HG03025 (cell line): ENCODE data around the gene PBX3.

Experiments
- ATAC-seq: cut with Tn5 transposase; IDR thresholded peaks from one replicate; pipeline ENCODE4 v1.9.1; 2021; ENCODE audit warnings: mild to moderate bottlenecking, moderate library complexity; ENCODE audit not compliant: unreplicated experiment, low FRiP score

PBX3 gene

DNA sequence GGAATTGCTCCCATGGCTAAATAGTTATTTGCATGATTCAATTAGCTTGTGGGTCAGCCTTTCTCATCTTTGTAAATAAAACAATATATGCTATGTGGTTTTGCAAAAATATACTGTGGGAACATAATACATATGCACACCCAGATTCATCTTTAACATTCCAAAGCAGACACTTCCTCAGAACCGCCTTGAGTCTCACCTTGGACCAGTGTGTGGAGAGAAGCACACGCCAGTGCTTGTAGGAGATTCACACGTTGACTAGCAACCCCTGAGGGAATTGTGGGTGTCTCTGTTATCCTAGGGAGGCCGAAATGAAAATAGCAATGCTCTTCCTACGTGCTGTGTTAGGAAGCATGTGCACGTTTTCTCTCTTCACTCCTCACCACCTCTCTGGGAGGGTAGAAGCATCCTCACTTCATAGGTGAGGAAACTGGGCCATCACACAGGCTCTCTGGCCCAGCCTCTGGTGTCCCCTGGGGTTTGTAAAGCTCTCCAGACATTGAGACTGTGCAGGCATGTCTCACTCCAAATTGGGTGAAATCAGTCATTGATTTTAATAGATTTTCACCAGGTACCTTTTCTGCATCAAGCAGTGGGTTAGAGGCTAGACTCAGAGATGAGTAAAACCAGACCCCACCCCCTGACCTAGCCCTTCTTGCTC, 221.7 kb downstream of the PBX3 start:
- no peak for ATAC-seq

DNA sequence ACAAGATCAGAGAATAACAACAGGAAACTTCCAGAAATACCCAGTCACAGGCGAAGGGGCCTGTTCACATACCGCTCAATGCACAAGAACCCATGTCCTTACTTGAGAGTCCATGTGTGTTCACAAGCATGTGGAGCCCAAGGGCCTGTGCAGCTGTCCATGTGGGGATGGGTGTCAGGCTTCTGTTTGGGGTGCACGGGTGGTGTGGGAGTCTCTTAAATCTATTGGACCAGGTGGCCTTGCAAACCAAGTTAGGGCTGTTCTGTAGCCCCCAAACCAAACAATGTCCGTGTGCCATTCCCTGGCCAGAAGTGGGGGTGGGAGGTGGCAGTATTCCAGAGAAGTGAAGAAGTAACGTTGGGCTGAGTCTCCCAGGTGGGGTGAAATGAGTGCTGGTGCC, 222.3 kb downstream of the PBX3 start:
- ATAC-seq: no peak

DNA sequence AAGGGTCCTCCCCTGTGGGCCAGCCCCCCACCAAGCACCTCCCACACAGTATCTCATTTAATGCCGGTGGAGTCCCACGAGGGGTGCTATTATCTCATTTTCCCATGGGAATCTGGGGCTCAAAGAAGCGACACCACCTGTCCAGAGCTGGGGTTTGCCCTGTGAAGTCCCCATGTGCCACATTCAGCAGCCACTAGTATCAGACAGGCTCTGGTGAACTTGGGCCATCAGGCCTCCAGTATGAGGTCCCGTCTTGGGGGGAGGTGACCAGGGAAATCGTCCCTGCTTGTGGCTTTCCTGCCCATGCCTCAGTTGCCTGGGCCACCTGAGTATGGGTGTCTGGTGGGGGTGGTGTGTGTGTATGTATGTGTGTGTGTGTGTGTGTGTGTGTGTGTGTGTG, 222.7 kb downstream of the PBX3 start:
- ATAC-seq: no peak

DNA sequence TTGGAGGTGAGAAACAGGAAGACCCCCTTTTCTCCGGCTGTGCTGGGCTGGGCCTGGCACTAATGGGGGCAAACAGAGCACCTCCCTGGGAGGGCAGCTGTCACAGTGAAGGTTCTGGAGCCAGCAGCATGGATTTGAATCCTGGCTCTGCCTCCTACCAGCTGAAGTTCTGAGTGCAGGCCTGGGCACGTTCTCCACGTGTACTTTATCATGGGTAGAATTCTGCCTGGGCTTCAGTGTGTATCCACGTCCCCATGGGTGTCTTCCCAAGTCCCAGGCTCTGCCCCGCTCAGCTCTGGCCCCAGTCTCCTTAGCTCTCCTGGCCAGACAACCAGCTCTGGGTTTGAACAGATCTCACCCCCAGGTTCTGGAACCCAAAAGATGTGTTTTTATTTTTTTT, 223.2 kb downstream of the PBX3 start:
- no peak for ATAC-seq

DNA sequence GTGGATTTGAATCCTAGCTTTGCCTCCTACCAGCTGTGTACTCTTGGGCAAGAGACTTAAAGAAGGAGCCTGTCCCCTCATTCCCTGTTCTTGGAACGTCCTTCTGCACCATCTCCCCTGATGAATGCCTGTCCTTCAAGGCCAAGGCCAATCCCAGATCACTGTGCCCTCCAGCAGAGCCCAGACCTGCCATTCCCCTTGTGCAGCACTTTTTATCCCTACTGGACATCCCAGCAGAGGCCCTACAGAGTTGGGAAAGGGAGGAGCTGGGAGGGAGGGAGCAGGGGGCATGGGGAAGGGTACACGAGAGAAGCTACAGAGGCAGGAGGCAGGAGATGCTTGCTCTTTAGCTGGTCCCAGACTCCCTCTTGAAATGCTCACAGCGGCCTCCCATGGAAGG, 223.9 kb downstream of the PBX3 start:
- ATAC-seq: no peak

DNA sequence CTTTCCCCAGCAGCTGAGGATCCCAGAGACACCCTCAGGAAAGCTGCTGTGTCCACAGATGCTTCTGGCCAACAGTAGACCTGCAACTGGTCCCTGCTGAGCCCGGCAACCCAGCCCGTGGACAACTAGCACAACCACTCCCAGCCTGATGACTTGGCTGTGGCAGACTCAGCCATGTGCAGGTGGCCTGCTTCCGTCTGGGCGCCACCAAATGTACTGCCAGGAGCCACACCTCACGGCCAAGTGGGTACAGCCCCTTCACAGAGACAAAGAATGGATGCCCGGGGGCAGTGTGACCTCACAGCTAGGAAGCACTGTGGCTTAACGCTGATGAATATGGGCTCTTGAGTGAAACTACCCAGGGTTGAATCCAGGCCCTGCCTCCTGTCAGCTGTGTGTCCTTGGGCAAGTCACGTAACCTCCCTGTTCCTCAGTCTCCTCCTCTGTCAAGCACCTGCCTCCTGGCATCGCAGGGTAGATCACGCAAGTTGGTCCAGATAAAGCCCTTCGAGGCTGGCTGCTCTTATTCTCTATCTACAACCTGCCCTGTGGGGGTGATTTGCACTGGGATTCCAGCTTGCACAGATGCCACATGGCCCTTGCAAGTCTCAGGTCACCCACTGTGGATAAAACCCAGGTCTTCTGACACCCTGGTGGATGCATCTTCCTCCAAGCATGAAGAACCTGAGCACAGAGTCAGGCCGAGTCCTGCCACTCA, 225.0 kb downstream of the PBX3 start:
- ATAC-seq: no peak

DNA sequence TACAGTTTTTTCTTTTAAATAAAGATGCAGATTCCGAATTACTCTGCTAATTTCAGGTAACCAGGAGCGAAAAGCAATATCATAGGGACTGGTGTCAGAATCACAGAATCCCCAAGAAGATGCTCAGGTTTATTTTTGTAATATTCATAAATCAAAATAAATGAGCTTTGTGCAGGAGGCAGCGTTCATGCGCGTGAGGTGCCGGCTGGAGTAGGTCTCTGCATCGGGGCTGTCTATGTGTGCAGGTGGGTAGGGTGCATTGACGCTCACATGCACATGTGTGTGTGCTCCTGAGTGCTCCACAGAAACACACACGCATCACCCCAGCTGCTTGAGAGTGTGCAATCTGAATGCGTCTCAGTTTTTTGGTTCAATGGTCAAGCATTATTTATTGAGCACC, 226.4 kb downstream of the PBX3 start:
- ATAC-seq: no peak

DNA sequence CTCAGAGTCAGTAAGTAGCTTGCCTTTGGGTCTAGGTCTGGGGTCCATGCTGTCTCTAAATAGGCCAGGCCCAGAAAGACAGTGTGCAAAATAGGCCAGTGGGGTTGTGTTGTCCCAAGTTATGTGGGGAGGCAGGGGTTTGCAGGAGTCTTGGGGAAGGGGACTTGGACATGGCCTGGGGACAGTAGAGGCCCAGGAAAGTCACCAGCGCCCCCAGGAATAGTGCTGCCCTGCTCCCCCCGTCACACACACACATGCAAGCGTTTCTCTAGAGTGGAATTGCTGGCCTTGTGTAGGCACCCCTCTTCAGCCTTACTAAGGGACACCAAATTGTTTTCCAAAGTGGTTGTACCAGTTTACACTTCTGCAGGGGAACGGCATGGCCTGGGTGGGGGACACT, 227.5 kb downstream of the PBX3 start:
- ATAC-seq: no peak

DNA sequence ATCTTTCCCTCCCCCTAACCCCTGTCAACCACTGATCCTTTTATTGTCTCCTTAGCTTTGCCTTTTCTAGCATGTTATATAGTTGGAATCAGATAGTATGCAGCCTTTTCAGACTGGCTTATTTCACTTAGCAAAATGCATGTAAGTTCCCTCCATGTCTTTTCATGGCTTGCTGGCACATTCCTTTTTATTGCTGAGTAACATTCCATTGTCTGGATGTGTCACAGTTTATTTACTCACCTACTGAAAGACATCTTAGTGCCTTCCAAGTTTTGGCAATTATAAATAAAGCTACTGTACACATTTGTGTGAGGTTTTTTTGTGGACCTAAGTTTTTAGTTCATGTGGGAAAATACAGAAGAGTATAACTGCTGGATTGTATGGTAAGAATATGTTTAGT, 230.1 kb downstream of the PBX3 start:
- no peak for ATAC-seq

DNA sequence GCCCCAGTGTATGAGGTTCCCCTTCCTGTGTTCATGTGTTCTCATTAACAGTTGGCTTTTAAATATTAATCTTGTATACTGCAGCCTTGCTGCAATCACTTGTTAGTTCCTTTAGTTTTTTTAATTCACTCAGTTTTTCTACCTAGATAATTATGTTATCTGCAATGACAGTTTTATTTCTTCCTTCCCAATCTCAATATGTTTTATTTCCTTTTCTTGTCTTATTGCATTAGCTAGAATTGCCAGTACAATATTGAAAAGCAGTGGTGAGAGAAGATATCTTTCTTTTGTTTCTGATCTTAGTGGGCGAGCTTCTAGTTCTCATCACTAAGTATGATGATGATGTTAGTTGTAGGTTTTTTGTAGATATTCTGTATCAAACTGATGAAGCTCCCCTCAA, 232.2 kb downstream of the PBX3 start:
- ATAC-seq: no peak

DNA sequence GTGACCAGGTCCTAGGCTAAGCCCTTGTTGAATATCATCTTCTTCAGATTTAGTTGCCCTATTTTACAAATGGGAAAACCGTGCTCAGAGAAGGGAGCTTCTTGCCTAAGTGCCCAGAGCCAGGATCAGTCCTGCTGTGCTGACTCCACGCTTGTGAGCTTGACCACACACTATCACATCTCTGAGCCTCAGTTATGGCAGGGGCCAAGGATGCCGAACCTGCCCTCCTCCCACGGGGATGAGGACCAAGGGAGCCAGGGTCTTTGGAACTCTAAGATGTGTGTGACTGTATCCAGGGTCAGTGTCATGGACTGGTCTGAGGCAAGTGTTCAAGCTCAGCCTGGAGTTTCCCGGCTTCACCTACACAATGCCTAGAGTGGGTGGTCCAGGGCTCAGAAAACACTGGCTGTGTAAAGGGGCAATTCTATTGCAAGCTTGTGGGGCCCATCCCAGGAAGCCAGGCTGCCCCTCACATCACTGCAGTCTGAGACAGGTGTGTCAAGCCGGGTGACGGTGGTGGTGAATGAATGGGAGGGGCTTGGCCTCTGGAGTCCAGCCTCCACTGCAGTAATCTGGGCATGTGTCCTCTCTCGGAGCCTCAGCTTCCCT, 235.7 kb downstream of the PBX3 start:
- ATAC-seq: no peak

DNA sequence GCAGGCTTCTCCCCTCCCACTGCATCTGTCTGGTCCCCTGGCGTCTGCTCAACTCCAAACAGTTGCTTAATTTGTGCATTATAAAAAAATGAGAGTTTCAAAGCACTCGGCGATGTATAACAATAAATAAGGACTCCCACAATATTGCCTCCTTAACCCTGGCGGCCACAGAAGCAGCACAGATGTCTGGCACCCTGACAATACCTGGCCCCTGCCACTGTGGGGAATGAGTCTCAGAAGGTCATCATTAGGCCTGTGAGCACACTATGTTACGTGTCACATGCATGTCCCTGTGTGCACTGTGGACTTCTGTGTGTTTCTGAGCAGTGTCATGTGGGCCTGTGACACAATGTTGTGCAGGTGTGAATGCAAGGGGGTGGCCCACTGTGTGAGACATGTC, 236.5 kb downstream of the PBX3 start:
- ATAC-seq: no peak

DNA sequence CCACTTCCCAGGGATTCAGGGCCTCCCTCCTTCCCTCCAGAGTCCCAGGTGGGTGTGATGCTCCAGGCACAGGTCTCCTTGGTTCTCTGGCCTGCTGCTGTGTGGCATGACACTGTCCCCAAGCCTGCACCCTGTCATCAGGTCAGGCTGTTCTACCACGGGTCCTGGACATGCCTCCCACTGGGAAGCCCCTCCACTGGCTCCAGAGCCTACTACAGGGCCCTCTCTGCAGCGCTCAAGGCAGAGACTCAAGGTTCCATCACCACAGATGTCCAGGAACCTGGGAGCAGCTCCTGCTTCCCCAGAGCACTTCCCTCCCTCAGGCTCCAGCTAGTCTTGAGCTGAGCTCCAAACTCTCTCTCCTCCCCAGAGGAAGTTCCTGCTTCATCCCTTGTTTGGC, 237.3 kb downstream of the PBX3 start:
- no peak for ATAC-seq

DNA sequence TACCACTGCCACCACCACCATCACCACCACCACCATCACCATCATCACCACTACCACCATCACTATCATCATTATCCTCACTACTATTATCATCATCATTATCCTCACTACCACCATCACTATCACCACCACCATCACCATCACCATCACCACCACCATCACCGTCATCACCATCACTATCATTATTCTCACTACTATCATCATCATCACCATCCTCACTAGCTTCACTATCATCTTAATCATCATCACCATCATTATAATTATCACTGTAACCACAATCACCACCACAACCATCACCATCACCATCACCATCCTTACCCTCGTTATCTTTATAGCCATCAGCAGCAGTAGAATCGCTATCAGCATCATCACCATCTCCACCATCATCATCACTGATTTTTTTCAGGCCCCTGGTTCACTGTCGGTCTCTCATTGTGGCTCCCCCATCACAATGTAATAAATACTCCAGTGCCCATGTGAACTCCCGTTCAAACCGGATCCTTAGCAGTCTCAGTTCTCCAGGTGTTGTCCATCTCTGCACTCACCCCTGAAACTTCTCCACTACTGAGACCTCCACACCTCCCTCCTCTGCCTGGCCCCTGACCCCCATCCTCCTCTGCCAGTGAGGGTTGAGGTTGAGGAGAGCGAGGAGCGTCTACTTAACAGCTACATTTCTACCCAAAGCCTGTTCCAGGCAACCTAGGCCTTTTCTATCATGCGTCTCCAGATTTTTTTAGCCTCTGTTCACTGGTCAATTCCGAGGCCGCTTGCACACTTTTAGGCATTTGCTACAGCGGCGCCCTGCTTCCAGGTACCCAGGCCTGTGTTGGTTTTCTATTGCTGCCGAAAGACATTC, 238.2 kb downstream of the PBX3 start:
- ATAC-seq: no peak

DNA sequence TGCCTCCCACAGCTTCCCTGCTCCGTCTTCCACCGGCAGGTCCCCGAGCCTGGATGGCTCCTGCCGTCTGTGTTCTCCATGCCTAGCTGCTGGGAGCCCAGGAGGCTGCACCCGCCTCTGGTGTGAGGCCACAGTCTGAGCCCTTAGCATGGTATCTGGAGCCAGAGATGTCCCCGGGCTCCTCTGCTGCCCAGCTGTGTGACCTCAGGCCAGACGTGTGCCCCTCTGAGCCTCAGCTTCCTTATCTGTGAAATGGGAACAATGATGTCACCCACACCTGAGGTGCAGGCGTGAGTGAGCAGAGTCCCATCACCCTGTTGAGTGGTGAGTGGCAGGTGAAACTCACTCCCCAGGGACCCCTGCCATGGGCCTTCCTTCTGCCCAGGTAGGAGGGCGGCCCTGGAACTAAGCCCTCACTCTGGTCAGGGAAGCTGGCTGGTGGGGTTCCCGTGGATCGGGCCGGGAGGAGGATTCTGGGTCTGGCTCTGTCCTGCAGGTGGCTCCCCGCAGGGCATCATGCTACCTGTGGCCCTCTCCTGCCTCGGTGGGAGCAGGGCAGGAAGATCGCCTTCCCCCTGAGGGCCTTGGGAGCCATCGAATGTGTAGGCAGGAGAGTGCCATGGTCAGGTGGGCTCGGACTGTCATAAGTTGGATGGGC, 239.0 kb downstream of the PBX3 start:
- ATAC-seq: no peak

DNA sequence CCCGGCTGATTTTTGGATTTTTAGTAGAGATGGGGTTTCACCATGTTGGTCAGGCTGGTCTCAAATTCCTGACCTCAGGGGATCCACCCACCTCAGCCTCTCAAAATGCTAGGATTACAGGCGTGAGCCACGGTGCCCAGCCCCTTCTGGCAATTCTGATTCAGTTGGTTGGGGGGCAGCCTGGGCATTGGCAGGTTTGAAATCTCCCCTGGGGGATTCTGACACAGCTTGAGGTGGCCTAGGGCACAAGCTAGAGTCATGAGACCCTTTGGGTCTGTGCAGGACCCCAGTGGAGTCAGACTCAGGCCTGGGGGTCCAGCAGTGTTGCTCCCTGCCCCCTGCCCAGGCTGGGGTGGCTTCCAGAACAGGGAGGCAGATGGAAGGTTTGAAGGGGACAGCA, 239.8 kb downstream of the PBX3 start:
- no peak for ATAC-seq

DNA sequence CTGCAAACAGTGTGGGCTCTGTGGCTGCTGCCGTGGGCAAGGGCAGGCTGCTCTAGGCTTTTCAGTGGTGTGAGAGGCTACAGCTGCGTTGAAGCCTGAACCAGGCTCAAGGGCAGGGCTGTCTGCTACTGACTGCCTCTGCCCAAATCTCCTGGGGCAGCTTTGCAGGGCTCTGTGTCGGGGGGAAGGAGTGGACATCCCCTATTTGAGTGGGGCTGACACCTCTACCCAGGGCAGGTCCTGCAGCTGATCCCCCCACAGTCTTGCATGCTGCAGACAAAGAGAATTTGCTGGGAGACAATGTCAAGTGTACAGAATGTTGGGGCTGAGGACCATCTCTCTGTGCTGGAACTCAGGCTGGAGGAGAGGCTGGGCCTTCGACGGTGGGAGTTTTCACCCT, 240.2 kb downstream of the PBX3 start:
- no peak for ATAC-seq

DNA sequence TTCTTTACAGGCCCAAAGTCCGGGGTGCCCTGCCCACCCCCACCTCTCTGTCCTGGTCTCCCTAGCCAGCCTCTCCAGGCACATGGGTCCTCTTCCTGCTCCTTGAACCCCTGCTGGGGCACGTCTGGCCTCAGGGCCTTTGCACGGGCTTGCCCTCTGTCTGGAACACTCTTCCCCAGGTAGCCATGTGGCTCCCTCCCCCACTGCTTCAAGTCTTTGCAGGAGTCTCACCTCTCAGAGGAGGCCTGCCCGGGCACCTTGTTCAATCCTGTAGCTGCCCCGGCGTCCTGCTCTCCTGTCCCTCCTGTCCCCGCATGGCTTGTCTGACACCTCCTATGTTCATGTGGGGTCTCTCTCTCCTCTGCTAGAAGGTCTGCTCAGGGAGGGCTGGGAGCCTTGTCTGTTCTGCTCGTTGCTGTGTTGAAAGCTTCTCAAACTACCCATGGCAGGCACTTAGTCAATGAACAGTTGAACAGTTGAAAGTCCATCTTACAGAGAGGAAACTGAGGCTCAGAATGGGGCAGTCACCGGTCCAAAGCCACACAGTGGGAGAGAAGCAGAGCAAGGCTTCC, 241.4 kb downstream of the PBX3 start:
- no peak for ATAC-seq

DNA sequence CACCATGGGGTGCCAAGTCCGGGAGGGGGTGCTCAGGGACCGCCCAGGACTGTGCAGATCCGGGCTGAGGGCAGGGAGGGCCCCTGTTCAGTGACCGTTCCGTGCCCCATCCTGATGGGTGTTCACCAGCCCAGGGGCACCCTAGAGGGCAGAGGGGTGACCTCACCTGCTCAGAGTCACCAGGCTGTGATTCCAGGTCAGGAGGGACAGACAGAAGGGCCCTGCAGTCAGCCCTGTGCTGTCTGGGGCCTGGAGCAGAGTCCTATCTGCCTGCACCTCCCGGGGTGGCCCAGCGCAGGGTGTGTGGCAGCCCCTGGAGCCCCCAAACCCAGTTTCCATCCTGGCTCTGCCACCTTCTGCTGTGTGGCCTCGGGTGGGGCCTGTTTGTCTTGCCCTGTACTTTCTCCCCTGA, 241.9 kb downstream of the PBX3 start:
- ATAC-seq: no peak

DNA sequence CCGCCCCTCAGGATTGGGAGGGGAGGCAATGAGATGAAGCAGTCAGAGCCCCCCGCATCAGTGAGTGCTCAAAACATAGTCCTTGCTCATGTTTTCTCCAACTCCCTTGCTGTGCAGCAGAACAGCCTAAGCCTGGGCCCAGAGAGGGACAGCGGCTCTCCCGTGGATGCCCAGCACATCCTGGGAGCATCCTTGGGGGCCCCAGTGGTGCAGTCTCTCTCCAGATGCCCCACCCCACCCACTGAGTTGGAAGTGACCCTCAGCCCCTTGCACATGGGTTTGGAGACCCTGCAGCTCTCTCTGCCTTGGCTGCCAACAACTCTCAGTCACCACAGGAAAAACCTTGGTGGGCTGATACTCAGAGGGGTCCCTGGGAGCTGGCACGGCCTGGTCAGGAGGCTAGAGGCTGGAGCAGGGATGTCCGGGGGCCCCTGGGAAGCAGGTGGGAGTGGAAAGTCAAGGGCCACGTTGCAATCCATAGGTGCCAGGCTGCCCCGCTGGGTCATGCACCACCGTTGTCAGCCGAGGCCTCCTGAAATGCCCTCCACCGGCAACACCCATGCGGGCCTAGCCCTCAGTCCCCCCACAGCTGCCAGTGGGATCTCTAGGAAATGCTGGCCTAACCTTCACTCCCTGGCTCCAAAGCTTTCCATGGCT, 242.5 kb downstream of the PBX3 start:
- no peak for ATAC-seq
